Measurements from ENCODE around the gene TNFRSF9.
A peak's percentile ranks its signal among the peaks of the same experiment; 100 is the strongest.
"Not testable (repeated sequence)": the region's sequence is repeated elsewhere in the genome, so short reads cannot be mapped to it uniquely, and the experiment has no call there.

The TNFRSF9 gene

DNA sequence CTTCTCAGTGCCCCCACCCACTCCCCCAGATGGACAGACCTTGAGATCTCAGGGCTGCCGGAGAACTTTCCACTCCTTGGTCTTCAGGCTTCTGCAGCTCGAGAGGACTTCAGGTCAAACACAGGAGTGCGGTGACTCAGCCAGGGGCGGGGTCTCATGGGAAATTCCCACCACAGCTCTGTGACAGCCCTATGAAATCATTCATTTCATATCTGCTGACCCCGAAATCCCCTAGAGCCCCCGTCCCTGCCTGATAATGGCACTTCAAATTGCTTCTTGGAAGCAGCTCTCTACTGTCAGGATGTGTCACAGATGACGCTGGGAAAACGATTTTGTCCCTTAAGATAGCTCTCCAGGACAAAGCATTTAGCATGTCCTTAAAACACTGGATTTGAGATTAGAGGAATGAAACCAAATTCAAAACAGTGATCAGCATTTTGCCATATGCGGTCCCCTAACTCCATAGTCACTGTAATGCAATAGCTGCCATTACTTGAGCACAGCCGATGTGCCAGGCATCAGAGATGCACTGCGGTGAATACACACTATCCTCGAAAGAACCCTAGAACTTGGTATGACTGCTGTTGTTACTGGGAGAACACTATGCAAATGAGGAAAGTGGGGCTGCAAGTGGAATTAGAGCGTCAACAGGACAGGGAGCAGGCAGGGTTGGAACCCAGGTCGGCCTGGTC is at the start of gene TNFRSF9:
Gene TNFRSF9 (minus strand): TSS at position 95 of the 692 bp plus-strand sequence. CDS start 845 bp downstream, outside the sequence.
- DNase-seq (ENCODE audit: low spot score): no peak

DNA sequence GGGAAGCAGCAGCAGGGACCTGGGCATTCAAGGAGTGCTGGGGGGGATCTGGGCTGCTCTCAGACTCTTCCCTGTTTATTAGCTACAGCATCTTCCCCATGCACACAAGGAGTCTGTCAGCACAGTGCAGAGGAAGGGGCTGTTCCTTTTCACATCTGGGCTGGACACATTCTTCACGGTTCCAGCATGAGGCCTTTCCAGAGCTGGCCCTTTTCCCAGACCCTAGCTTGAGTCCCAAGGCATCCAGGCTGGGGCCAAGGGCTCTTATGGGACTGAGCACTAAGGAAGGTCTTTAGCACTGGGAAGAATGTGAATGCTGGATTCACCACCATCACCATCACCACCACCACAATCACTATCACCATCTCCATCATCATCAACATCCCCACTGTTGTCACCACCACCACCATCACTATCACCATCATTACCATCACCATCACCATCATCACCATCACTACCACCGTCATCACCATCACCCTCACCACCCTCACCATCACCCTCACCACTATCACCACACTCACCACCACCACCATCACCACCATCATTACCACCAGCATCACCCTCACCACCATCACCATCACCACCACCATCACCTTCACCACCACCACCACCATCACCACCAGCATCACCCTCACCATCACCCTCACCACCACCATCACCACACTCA is 49.3 kb upstream of the TNFRSF9 start:
- no peak for DNase-seq (ENCODE audit: low spot score)

DNA sequence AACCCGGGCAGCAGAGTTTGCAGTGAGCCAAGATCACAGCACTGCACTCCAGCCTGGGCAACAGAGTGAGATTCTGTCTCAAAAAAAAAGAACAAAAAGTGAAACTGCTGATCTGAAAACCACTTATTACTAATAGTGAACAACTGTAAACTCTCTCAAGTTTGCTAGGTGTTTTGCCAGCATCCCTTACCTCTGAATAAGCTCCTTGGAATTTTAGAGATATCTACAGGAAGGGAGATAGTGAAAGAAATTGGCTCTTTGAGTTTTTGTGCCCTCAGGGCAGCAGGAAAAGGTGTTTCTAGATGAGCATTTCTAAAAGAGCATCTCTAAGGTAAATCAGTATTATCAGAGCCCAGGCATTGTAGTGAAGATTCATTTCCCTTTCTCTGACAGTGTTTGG is 47.9 kb upstream of the TNFRSF9 start:
- DNase-seq (ENCODE audit: low spot score): no peak

DNA sequence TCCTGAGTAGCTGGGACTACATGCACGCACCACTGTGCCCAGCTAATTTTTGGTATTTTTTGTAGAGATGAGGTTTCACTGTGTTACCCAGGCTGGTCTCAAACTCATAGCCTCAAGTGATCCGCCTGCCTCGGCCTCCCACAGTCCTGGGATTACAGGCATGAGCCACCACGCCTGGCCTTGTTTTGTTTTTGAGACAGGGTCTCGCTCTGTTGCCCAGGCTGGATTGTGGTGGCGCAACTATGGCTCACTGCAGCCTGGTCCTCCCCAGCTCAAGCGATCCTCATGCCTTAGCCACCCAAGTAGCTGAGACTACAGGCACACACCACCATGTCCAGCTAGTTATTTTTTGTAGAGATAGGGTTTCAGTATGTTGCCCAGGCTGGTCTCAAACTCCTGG is 46.9 kb upstream of the TNFRSF9 start:
- DNase-seq (ENCODE audit: low spot score): no peak

DNA sequence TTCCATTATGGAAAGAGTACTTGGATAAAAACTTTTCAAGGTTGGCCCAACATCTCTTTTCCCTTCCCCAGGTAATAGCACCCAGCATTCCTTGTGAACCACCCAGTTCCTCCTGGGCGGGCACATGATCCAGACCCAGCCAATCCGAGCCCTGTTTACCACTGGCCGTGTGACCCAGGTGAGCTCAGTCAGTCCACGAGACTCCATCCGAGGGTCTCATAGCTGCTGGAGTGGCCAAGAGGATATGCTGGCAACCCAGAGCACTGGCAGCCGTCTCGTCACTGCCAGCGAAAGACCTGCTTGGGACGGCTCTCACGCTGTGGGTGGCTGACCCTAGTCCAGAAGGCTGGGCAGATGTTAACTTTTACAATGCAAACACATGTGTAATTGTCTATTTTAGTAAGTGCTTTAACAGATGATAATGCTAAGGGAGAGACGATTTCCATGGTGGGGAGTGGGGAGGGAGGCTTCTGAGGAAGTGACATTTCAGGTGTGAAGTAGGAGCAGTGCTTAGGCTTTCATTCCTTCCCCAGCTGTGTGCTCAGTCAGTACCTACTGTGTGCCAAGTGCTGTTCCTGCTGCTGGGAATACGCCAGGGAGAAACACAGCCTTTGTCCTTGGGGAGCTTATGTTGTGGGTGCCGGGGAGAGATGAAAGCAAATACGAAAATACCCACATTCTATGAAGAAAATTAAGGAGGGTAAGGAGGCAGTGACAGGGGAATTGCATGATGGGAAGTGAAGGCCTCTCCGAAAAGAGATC is 45.4 kb upstream of the TNFRSF9 start:
- DNase-seq (ENCODE audit: low spot score): no peak

DNA sequence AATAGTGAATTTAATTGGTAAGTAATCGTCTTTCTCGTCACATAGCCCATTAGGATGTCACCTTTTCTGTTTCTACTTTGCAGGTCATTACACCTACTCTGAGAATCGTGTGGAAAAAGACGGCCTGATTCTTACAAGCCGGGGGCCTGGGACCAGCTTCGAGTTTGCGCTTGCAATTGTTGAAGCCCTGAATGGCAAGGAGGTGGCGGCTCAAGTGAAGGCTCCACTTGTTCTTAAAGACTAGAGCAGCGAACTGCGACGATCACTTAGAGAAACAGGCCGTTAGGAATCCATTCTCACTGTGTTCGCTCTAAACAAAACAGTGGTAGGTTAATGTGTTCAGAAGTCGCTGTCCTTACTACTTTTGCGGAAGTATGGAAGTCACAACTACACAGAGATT is 44.2 kb upstream of the TNFRSF9 start:
- DNase-seq (ENCODE audit: low spot score): no peak

DNA sequence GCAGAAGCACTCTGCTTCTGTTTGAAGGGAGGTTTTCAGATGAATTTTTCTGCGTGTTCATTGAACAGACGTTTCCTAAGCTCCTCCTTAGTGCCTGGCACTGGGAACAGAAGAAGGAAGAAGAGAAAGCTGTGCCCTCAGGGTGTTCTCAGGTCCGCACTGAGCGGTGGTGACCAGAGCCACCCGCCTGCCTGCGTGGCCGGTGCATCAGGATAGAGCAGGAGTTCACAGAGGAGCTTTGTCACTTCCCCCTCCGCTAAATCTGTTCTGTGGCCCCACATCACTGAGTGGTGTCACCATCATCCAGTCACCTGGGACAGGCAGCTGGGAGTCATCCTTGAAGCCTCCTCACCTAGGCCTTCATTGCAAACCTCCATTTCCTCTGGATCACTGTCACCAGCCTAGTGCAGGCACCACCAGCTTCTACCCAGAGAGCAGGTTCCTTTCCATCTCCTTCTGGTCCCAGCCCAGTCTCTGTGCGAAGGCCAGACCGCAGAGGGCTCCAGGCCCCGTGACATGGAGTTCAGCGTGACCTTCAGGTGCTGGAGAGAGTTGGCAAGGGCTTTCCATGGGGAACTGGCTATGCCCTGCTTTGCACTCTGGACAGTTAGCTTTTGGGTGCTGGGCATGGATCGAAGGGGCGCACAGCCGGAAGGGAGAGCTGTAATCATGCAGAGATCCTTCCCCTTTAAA is 42.6 kb upstream of the TNFRSF9 start:
- no peak for DNase-seq (ENCODE audit: low spot score)

DNA sequence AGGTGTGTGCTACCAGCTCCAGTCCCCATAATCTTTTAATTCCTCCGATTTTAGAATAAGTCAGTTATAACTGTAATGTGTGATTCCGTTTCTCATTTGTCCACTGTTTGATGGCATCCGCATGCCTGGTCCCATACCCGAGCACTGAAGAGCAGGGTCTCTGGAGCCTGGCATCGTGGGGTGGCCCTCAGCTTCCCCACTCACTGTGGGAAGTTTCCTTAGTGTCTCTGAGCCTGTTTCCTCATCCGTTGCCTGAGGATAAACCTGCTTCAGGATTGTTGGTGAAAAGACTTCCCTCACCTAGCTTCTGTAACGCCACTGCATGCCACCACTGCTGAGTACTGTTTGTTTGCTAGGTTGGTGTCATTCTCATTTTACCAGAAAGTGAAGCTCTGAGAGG is 40.3 kb upstream of the TNFRSF9 start:
- DNase-seq (ENCODE audit: low spot score): no peak

DNA sequence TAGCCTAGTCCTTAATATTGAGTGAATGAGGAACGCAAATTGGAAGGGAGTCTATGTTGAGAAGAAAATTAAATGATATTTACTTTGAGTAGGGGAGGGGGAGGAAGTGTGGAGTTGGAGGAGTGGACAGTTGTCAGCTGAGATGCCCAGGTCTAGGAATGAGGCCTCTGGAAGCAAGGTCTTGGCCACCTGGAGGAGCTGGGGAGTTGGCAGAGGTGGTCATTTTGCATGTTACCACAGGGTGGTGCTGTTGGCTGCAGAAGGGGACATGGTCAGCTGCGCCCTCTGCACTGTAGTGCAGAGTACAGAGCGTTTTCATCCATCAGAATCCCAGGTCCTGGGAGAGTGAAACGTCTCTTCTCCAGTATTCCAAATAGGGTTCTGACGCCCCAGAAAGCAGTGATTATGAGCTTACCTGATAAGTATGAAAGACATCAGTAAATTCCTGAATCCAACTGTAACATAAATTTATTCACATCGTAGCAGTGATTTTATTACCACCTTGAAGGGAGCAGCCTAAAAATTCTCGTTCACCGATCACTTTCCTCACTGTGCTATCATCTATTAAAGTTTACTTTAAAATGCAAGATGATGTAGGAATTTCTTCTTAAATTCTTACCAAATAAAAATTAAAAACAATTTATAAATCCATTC is 34.7 kb upstream of the TNFRSF9 start:
- peak; percentile 71 for DNase-seq (ENCODE audit: low spot score)

DNA sequence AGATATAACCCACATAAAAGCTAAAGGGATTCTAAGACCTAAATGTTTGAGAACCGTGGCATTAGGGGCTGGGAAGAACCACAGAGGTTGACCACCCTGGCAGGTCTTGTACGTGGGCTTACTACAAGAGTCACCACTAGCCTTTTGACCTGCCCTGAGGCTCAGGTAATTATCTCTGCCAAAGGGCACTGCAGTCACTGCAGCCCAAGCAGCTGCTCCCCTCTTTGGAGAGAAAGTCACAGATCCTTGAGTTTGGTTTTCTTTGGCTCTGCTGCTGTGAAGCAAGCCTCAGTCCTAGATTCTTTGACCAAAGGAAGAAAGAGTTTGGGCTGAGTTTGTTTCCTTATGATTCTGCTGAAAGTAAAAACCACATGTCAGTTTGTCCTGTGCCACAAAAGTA is 32.4 kb upstream of the TNFRSF9 start:
- DNase-seq (ENCODE audit: low spot score): no peak

DNA sequence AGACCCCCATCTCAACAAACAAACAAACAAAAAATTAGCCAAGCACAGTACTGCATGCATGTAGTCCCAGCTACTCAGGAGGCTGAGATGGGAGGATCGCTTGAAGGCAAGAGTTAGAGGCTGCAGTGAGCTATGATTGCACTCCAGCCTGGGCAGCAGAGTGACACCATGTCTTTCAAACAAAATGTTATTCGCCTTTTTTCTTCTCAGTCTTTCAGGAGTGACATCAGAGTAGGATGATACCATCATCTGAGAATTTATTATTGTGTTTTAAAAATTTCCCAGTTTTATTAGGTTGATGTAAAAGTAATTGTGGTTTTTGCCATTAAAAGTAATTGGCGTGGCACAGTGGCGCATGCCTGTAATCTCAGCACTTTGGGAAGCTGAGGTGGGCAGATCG is 31.6 kb upstream of the TNFRSF9 start:
- DNase-seq (ENCODE audit: low spot score): no peak

DNA sequence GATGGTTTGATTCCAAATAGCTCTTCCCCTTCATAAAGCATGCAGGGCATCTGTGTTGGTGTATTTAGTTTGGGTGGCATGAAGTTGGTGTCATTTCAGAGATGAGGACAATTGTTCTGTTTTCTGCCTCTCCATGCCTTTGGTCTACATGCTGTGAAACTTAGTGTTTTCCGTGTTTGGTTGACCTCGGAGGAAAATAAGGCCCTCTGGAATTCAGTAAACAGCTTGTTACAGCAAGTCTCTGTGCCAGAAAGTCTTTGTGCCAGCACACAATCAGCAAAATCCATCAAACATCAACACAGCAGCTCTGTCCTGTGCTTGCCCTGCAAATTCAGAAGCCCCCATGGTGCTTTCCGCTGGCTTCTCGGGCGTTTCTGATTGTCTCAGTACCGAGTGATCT is 30.4 kb upstream of the TNFRSF9 start:
- no peak for DNase-seq (ENCODE audit: low spot score)

DNA sequence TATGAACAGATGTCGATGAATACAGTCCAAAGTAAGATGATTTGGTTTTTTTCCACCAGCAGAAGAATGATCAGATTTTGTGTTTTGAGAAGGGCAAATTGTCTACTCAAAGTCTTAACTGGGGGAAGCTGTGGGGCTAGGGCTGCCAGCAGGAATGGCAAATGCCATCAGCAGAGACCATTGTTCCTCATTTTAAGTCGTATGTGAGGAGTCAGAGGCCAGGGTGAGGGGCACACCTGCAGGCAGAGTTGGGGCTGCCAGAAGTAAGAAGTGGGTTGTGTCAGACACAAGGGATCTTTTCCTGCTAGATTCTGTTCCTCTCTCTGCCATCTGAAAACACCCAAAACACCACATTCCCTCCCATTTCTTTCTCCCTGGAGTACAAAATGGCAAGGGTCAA is 29.6 kb upstream of the TNFRSF9 start:
- DNase-seq (ENCODE audit: low spot score): no peak

DNA sequence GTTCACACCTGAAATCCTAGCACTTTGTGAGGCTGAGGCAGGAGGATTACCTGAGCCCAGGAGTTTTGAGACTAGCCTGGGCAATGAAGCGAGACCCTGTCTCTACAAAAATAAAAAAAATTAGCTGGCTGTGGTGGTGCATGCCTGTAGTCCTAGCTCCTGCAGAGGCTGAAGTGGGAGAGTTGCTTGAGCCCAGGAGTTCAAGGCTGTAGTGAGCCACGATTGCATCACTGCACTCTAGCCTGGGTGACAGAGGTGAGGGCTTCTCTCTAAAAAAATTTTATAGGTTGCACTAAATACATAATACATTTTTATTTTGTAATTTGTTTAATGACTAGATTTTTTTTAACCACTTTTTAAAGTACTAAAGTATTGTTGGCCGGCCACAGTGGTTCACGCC is 27.0 kb upstream of the TNFRSF9 start:
- no peak for DNase-seq (ENCODE audit: low spot score)

DNA sequence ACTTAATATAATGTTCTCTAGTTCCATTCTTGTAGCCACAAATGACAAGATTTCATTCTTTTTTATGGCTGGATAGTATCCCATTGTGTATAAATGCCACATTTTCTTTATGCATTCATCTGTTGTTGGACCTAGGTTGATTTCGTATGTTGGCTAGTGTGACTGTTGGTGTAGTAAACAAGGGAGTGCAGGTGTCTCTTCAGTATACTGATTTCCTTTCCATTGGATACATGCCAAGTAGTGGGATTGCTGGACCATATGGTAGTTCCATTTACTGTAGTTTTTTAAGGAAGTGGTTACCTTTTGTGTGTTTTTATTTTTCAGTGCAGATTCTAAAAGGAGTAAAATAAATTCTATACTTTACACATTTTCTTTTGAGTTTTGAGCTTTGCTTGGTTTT is 26.6 kb upstream of the TNFRSF9 start:
- no peak for DNase-seq (ENCODE audit: low spot score)

DNA sequence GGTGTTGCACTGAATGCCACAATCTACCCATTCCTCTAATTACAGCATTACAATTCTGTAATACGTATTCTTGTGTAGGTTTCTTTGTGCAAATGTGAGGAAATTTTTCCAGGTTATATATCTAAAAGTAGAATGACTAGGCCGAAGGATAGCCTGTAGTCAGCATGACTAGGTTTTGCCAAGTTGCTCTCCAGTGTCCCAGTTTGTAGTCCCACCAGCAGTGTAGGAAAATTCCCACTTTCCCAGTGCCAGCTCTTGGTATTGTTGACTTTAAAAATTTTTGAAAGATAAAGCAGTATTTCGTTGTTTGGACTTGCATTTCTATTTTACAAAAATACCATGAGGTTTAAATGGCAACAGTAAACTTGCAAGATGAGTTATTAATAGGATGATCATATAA is 23.8 kb upstream of the TNFRSF9 start:
- DNase-seq (ENCODE audit: low spot score): no peak

DNA sequence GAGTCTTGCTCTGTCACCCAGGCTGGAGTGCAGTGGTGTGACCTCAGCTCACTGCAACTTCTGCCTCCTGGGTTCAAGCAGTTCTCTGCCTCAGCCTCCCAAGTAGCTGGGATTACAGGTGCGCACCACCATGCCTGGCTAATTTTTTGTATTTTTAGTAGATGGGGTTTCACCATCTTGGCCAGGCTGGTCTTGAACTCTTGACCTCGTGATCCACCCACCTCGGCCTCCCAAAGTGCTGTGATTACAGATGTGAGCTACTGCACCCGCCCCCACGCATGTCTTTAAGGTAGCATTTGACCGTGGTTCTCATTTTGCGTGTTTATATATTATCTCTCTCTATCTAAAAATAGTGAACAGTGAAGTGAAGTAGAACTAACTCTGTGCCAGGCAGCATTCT is 23.2 kb upstream of the TNFRSF9 start:
- not testable (repeated sequence) for DNase-seq (ENCODE audit: low spot score)

DNA sequence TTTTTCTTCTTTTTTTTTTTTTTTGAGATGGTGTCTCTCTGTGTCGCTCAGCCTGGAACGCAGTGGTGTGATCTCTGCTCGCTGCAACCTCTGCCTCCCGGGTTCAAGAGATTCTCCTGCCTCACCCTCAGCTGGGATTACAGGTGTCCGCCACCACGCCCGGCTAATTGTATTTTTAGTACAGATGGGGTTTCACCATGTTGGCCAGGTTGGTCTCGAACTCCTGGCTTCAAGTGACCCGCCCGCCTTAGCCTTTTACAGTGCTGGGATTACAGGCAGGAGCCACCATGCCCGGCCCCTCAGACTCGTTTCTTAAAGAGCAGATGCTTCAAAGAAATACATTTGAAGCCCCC is 22.7 kb upstream of the TNFRSF9 start:
- DNase-seq (ENCODE audit: low spot score): not testable (repeated sequence)

DNA sequence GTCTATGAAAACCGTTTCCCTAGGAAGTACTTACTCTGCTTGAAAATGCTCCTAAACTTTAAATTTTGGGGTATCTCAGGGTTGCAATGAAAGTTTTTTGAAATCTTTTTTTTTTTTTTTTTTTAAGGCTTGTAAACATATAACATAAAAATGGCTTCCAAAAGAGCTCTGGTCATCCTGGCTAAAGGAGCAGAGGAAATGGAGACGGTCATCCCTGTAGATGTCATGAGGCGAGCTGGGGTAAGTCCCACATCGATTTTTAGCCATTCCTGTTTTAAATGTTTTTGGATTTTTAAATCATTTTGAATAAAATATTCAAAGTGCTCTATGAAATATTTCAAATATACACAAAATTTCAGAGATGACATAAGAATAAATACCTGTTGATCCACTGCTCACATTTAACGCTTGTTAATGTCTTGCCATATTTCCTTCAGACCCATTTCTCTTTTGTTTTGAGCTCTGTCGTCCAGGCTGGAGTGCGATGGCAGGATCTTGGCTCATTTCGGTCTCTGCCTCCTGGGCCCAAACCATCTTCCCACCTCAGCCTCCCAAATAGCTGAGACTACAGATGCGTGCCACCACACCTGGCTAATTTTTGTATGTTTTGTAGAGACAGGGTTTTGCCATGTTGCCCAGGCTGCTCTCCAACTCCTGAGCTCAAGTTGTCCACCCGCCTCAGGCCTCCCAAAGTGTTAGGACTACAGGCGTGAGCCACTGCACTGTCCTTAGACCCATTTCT is 22.2 kb upstream of the TNFRSF9 start:
- no peak for DNase-seq (ENCODE audit: low spot score)

DNA sequence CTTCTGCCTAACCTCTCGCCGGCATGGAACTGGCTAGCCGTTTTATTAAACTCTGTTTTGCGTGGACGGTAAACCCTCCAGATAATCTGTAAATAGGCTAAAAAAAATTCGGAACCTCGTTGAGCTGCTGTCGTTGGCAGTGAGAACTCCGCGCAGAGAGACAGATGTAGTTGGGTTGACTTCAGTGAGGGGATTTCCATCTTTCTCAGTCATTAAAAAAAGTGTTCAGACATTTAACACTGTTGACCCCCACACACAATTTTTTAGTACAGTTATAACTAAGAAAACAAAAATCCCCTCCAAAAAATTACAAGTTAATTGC is 21.3 kb upstream of the TNFRSF9 start:
- DNase-seq (ENCODE audit: low spot score): no peak

DNA sequence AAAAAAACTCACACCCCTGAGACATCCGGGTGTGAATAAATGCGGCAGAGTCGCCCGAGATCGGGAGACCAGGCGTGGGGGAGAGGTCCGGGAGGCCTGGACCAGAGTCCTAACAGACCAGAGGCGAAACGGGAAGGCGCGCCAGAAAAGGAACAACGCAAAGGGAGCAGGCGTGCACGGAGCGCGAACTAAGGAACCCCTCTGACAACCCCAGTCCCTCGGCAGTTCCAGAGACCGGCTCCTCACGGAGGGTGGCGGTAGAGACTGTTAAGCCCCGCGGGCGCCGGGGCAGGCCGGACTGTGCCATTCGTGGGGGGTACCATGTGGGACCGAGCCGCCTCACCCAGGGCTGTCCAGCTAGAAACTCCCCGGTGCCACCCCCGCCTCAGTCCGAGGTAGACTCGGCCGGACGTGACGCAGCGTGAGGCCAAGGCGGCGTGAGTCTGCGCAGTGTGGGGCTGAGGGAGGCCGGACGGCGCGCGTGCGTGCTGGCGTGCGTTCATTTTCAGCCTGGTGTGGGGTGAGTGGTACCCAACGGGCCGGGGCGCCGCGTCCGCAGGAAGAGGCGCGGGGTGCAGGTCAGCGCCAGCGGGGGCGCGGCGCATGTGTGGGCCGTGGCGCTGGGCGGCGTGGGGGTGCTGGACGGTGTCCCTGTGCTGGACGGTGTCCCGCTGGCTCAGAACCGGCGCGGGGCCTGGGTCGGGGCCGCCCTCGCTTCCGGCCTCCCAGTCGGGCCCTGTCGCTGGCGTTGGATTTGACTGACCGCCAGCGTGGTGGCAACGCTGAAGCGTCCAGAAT is 20.8 kb upstream of the TNFRSF9 start, which contains the start of gene PARK7:
Gene PARK7 (plus strand): TSS at position 496 of the 798 bp plus-strand sequence. CDS start 1,075 bp downstream, outside the sequence.
- DNase-seq (ENCODE audit: low spot score): peak; percentile 99

Data from COLO829 (cell line).